IMR-90 (cell line): Measurements from ENCODE around the gene N4BP2. TPM values are rescaled to one million over a fixed set of nuclear protein-coding genes. Genes with fewer than 3 reads are reported as not detected.

Source experiments
- ATAC-seq: fragments of 200-7000 bp; cut with Tn5 transposase; 2 replicates; pipeline ENCODE4 v1.9.1; 2020; ENCODE audit warnings: low read depth, mild to moderate bottlenecking, moderate library complexity
- BruUV-seq: library from RNA; stranded (reverse); fragments of 400-500 nt; replicated peaks from 2 replicates; lab custom pipeline; 2021; lab: Mats Ljungman, UMichigan
- CTCF ChIA-PET: fragments of 300-600 bp; formaldehyde crosslinking; extraction: SDS; loops from one replicate; lab custom pipeline; 2021; ENCODE audit warnings: antibody characterized with exemption; lab: Yijun Ruan, JAX
- POLR2A ChIA-PET: fragments of 300-600 bp; sonication (Branson Sonifier 250); formaldehyde crosslinking; loops from one replicate; lab custom pipeline; 2022; ENCODE audit warnings: antibody characterized with exemption; ENCODE audit not compliant: unreplicated experiment; lab: Charles Lee
- DNase-seq: peaks from one replicate; pipeline ENCODE4 v3.0.0; 2013
- H2AFZ ChIP-seq: replicated peaks from 2 replicates; pipeline ENCODE3; 2013; ENCODE audit warnings: low read length, mild to moderate bottlenecking; ENCODE audit not compliant: poor library complexity
- H2AK5ac ChIP-seq: 2 replicates; pipeline ENCODE4 v1.6.1; 2013; ENCODE audit warnings: low read depth, low read length, inconsistent platforms
- H2AK9ac ChIP-seq: replicated peaks from 2 replicates; pipeline ENCODE3; 2013; ENCODE audit warnings: mild to moderate bottlenecking, low read depth, low read length, moderate library complexity; ENCODE audit not compliant: poor library complexity
- H2BK120ac ChIP-seq: 2 replicates; pipeline ENCODE4 v1.6.1; 2013; ENCODE audit warnings: low read depth, low read length, inconsistent platforms
- H2BK15ac ChIP-seq: 3 replicates; pipeline ENCODE4 v1.6.1; 2013; ENCODE audit warnings: low read depth, low read length, inconsistent platforms
- H2BK20ac ChIP-seq: 2 replicates; pipeline ENCODE4 v1.6.1; 2013; ENCODE audit warnings: low read depth, mild to moderate bottlenecking, inconsistent platforms, low read length, moderate library complexity
- H2BK5ac ChIP-seq: 2 replicates; pipeline ENCODE4 v1.6.1; 2013; ENCODE audit warnings: mild to moderate bottlenecking, low read depth, low read length, inconsistent platforms; ENCODE audit not compliant: poor library complexity, severe bottlenecking
- H3K14ac ChIP-seq: replicated peaks from 2 replicates; pipeline ENCODE4 v1.6.1; 2013; ENCODE audit warnings: low read depth, low read length, inconsistent platforms
- H3K18ac ChIP-seq: 2 replicates; pipeline ENCODE4 v1.6.1; 2013; ENCODE audit warnings: low read depth, low read length, control low read depth
- H3K23ac ChIP-seq: 2 replicates; pipeline ENCODE4 v1.6.1; 2013; ENCODE audit warnings: low read depth, low read length, inconsistent platforms
- H3K27ac ChIP-seq: 2 replicates; pipeline ENCODE4 v1.5.1; 2013; ENCODE audit warnings: mild to moderate bottlenecking, control low read depth, low read length; ENCODE audit not compliant: insufficient read depth
- H3K27me3 ChIP-seq: 2 replicates; pipeline ENCODE4 v1.6.1; 2013; ENCODE audit warnings: low read length; ENCODE audit not compliant: control insufficient read depth, insufficient read depth
- H3K36me3 ChIP-seq: 2 replicates; pipeline ENCODE4 v1.6.1; 2013; ENCODE audit warnings: low read length, mixed read lengths; ENCODE audit not compliant: control insufficient read depth, insufficient read depth
- H3K4ac ChIP-seq: 2 replicates; pipeline ENCODE4 v1.6.1; 2013; ENCODE audit warnings: low read depth, low read length, inconsistent platforms
- H3K4me1 ChIP-seq: 2 replicates; pipeline ENCODE4 v1.6.1; 2013; ENCODE audit warnings: low read length, mixed read lengths; ENCODE audit not compliant: control insufficient read depth, insufficient read depth
- H3K4me2 ChIP-seq: 2 replicates; pipeline ENCODE4 v1.6.1; 2013; ENCODE audit warnings: low read depth, mild to moderate bottlenecking, control low read depth, low read length, moderate library complexity
- H3K4me3 ChIP-seq: 2 replicates; pipeline ENCODE4 v1.5.1; 2013; ENCODE audit warnings: low read depth, mild to moderate bottlenecking, control low read depth, low read length, moderate library complexity; ENCODE audit not compliant: insufficient read depth
- H3K56ac ChIP-seq: 2 replicates; pipeline ENCODE4 v1.6.1; 2013; ENCODE audit warnings: low read length, inconsistent platforms; ENCODE audit not compliant: insufficient read depth; ENCODE audit errors: extremely low read depth
- H3K79me1 ChIP-seq, 2 experiments: 2 replicates each; pipeline ENCODE4 v1.6.1; 2013; ENCODE audit warnings: low read length in 2 of 2, inconsistent platforms in 1 of 2, low read depth in 1 of 2
- H3K9ac ChIP-seq: 2 replicates; pipeline ENCODE4 v1.6.1; 2013; ENCODE audit warnings: low read depth, low read length, control low read depth
- H3K9me1 ChIP-seq: 2 replicates; pipeline ENCODE4 v1.6.1; 2013; ENCODE audit warnings: low read length, inconsistent platforms; ENCODE audit not compliant: insufficient read depth
- H3K9me3 ChIP-seq: 2 replicates; pipeline ENCODE4 v1.6.1; 2013; ENCODE audit warnings: low read length; ENCODE audit not compliant: control insufficient read depth, insufficient read depth
- H4K20me1 ChIP-seq: 2 replicates; pipeline ENCODE4 v1.6.1; 2013; ENCODE audit warnings: low read length, inconsistent platforms; ENCODE audit not compliant: insufficient read depth
- H4K5ac ChIP-seq: 2 replicates; pipeline ENCODE4 v1.6.1; 2013; ENCODE audit warnings: mild to moderate bottlenecking, low read depth, low read length, control low read depth
- H4K8ac ChIP-seq, 2 experiments: 2 replicates each; pipeline ENCODE4 v1.6.1; 2013; ENCODE audit warnings: low read depth in 2 of 2, low read length in 2 of 2, control low read depth in 1 of 2, inconsistent platforms in 1 of 2
- H4K91ac ChIP-seq: 2 replicates; pipeline ENCODE4 v1.6.1; 2013; ENCODE audit warnings: low read depth, low read length, inconsistent platforms; ENCODE audit not compliant: insufficient read depth
- BHLHE40 ChIP-seq: fragments of 150-350 bp; IDR thresholded peaks from 2 replicates; pipeline ENCODE4 v1.6.1; 2016; ENCODE audit warnings: mild to moderate bottlenecking, low read depth, low read length
- CEBPB ChIP-seq: IDR thresholded peaks from 2 replicates; pipeline ENCODE4 v1.6.1; 2012; ENCODE audit warnings: low read depth, low read length, improper control_type of control experiment
- CHD1 ChIP-seq: IDR thresholded peaks from 2 replicates; pipeline ENCODE4 v1.6.1; 2012; ENCODE audit warnings: low read depth, low read length, improper control_type of control experiment
- CTCF ChIP-seq: conservative IDR thresholded peaks from 2 replicates; pipeline ENCODE4 v1.5.1; 2012; ENCODE audit warnings: mild to moderate bottlenecking, low read depth, low read length, improper control_type of control experiment
- ELK1 ChIP-seq: fragments of 150-350 bp; IDR thresholded peaks from 2 replicates; pipeline ENCODE4 v1.6.1; 2016; ENCODE audit warnings: low read depth, mild to moderate bottlenecking, low read length, moderate library complexity, borderline replicate concordance
- FOS ChIP-seq: fragments of 150-350 bp; IDR thresholded peaks from 2 replicates; pipeline ENCODE4 v1.6.1; 2016; ENCODE audit warnings: low read depth, low read length
- MAFK ChIP-seq: IDR thresholded peaks from 2 replicates; pipeline ENCODE4 v1.6.1; 2012; ENCODE audit warnings: low read depth, low read length, improper control_type of control experiment
- MAZ ChIP-seq: IDR thresholded peaks from 2 replicates; pipeline ENCODE4 v1.6.1; 2012; ENCODE audit warnings: low read depth, mild to moderate bottlenecking, low read length, improper control_type of control experiment, moderate library complexity, borderline replicate concordance
- MXI1 ChIP-seq: IDR thresholded peaks from 2 replicates; pipeline ENCODE4 v1.6.1; 2012; ENCODE audit warnings: low read depth, mild to moderate bottlenecking, low read length, moderate library complexity, borderline replicate concordance
- NFE2L2 ChIP-seq: fragments of 150-350 bp; IDR thresholded peaks from 2 replicates; pipeline ENCODE4 v1.6.1; 2016; ENCODE audit warnings: low read depth, mild to moderate bottlenecking, low read length
- POLR2A ChIP-seq: IDR thresholded peaks from 2 replicates; pipeline ENCODE4 v1.6.1; 2012; ENCODE audit warnings: mild to moderate bottlenecking, low read depth, low read length
- RAD21 ChIP-seq: IDR thresholded peaks from 2 replicates; pipeline ENCODE4 v1.6.1; 2012; ENCODE audit warnings: low read length, improper control_type of control experiment
- RCOR1 ChIP-seq: IDR thresholded peaks from 2 replicates; pipeline ENCODE4 v1.6.1; 2012; ENCODE audit warnings: mild to moderate bottlenecking, low read length, improper control_type of control experiment; ENCODE audit not compliant: insufficient replicate concordance
- RFX5 ChIP-seq: IDR thresholded peaks from 2 replicates; pipeline ENCODE4 v1.8.0; 2012; ENCODE audit warnings: low read depth, mild to moderate bottlenecking, low read length, moderate library complexity
- SMC3 ChIP-seq: fragments of 150-350 bp; IDR thresholded peaks from 2 replicates; pipeline ENCODE4 v1.6.1; 2016; ENCODE audit warnings: low read depth, mild to moderate bottlenecking, antibody characterized with exemption, low read length, moderate library complexity
- USF2 ChIP-seq: fragments of 150-350 bp; IDR thresholded peaks from 2 replicates; pipeline ENCODE4 v1.6.1; 2017; ENCODE audit warnings: mild to moderate bottlenecking, antibody characterized with exemption, low read length, low read depth
- WGBS, 2 experiments: methylation state at CpG; one replicate each; pipeline versions ENCODE4 v1.1.5 to v1.1.7; 2013; ENCODE audit warnings: missing lambda C conversion rate in 2 of 2; ENCODE audit not compliant: insufficient read length in 1 of 2; ENCODE audit errors: extremely low coverage in 2 of 2; 5-methylcytosine and 5-hydroxymethylcytosine counted together
- dilution Hi-C: fragments of 300-500 bp; cut with HindIII; formaldehyde crosslinking; loops from one replicate; pipeline ENCODE4 v1.14.3; 2018; ENCODE audit warnings: low sequenced_read_pairs; ENCODE audit not compliant: unreplicated experiment
- in situ Hi-C: fragments of 300-500 bp; cut with MboI; formaldehyde crosslinking; loops from 3 replicates; pipeline ENCODE4 v1.14.3; 2019; ENCODE audit warnings: low sequenced_read_pairs, inconsistent platforms, mixed read lengths
- intact Hi-C: fragments of 100-400 bp; cut with micrococcal nuclease; formaldehyde crosslinking; loops from 2 replicates; pipeline ENCODE4 v1.10.0; 2022
- polyA plus RNA-seq, 3 experiments: library from polyadenylated mRNA; depleted of rRNA; stranded (reverse); fragments of >200 nt; gene quantifications; 2 replicates each; pipeline ENCODE4 v1.2.3, GENCODE V29; 2012; ENCODE audit warnings: low replicate concordance in 1 of 3
- total RNA-seq: library from RNA; depleted of rRNA; stranded (reverse); fragments of >200 nt; gene quantifications from 2 replicates; pipeline ENCODE4 v1.2.3, GENCODE V29; 2012

The N4BP2 gene
- total and polyA plus RNA-seq, 2 of the 4 experiments (the other 2 are of a cell fraction), result 0.84 to 2.2 TPM

GRCh38 chr4:40187386-40187906 lies 130.8 kb downstream of the N4BP2 start:
- H3K27ac ChIP-seq, result no peak overlapping the region
- H3K9me1 ChIP-seq, result no peaks in the 10 kb centered on the region
- in situ Hi-C loops (no loop called here), dilution Hi-C loops (no loop called here), intact Hi-C loops (no loop called here)
- BruUV-seq, result no TSS peak
- H3K4me3 ChIP-seq, result no peak overlapping the region
- ChIA-PET CTCF (no interaction called here), POLR2A (interaction anchor here (0.6 kb wide), 1 partner anchor 142 kb away, joined by 5 read pairs; no protein-coding TSS in a partner anchor)
- no peak overlapping the region for H2BK5ac ChIP-seq
- H4K20me1 ChIP-seq, result no peaks in the 10 kb centered on the region
- H3K9me3 ChIP-seq, result no peaks in the 10 kb centered on the region
- H3K23ac ChIP-seq, result no peak overlapping the region
- peaks cover 3% of the 10 kb centered on the region for H3K27me3 ChIP-seq
- no peaks in the 10 kb centered on the region for H3K36me3 ChIP-seq
- no peak overlapping the region for H2AK9ac ChIP-seq
- no peak overlapping the region for H3K18ac ChIP-seq
- DNase-seq, result no peak
- no peak overlapping the region for H4K5ac ChIP-seq
- H2AK5ac ChIP-seq, result no peak overlapping the region
- H3K4ac ChIP-seq, result no peak overlapping the region
- H3K14ac ChIP-seq, result no peak overlapping the region
- no peak overlapping the region for H3K9ac ChIP-seq
- no peak overlapping the region for H2AFZ ChIP-seq
- no peak overlapping the region for H4K8ac ChIP-seq
- H2BK15ac ChIP-seq, result no peak overlapping the region
- H3K56ac ChIP-seq, result no peak overlapping the region
- no peak for TF ChIP-seq RAD21
- TF ChIP-seq NFE2L2, result no peak
- no peak for TF ChIP-seq MAFK
- no peak for TF ChIP-seq BHLHE40
- no peak for TF ChIP-seq RFX5
- no peak for TF ChIP-seq FOS
- no peak for TF ChIP-seq CTCF
- no peak for TF ChIP-seq CEBPB
- no peak for TF ChIP-seq MXI1
- TF ChIP-seq POLR2A, result no peak
- no peak for TF ChIP-seq MAZ
- TF ChIP-seq SMC3, result no peak
- no peak for TF ChIP-seq ELK1
- TF ChIP-seq CHD1, result no peak
- no peak for TF ChIP-seq USF2
- no peak for TF ChIP-seq RCOR1
- no peak overlapping the region for H2BK20ac ChIP-seq
- no peak overlapping the region for H4K91ac ChIP-seq
- no peak overlapping the region for H3K4me2 ChIP-seq
- no peaks in the 10 kb centered on the region for H3K79me1 ChIP-seq
- H3K4me1 ChIP-seq, result no peaks in the 10 kb centered on the region
- no peak for ATAC-seq
- no CpG with 5 or more reads among the region's 4 CpGs for WGBS, 2 experiments
- H2BK120ac ChIP-seq, result no peak overlapping the region
